Adrenal gland (tissue), 12 donors: Measurements from ENCODE around the gene DOK4. TPM values are rescaled to one million over a fixed set of nuclear protein-coding genes. Genes with fewer than 3 reads are reported as not detected.
A peak's percentile ranks its signal among the peaks of the same experiment; 100 is the strongest.

ENCODE experiments used
- DNase-seq, 7 donors: peaks; one replicate each; pipeline ENCODE4 v3.0.0-alpha.2; 2019 to 2020
- H3K27ac ChIP-seq, 5 donors: fragments of 200-600 bp; sonication (generic) in 4 of 5; 1 replicate in 3 of 5; 2 replicates in 2 of 5; pipeline versions ENCODE4 v1.5.1 to v1.8.0; 2016 to 2020; ENCODE audit warnings: mild to moderate bottlenecking in 1 of 5
- H3K27me3 ChIP-seq: fragments of 200-600 bp; 2 replicates; pipeline ENCODE4 v1.8.0; 2021
- H3K36me3 ChIP-seq, 2 donors: fragments of 200-600 bp; replicated peaks in 1 of 2; 1 replicate in 1 of 2; 2 replicates in 1 of 2; pipeline versions ENCODE4 v1.5.1 to v1.8.0; 2018 to 2022
- H3K4me1 ChIP-seq, 2 donors: fragments of 200-600 bp; replicated peaks in 1 of 2; 1 replicate in 1 of 2; 2 replicates in 1 of 2; pipeline versions ENCODE4 v1.5.1 to v1.8.0; 2018 to 2021
- H3K4me3 ChIP-seq, 4 donors: fragments of 200-600 bp; sonication (generic) in 3 of 4; one replicate each; pipeline ENCODE4 v1.5.1; 2016 to 2018
- H3K9me3 ChIP-seq, 3 donors: fragments of 200-600 bp; sonication (generic) in 1 of 3; replicated peaks in 1 of 3; 1 replicate in 2 of 3; 2 replicates in 1 of 3; pipeline versions ENCODE4 v1.5.1 to v1.8.0; 2016 to 2021
- POLR2A ChIP-seq, 2 donors: fragments of 450-650 bp; IDR thresholded peaks; one replicate each; pipeline ENCODE4 v1.6.1; 2017; ENCODE audit warnings: antibody characterized with exemption in 2 of 2, mild to moderate bottlenecking in 2 of 2, moderate library complexity in 1 of 2
- WGBS, 4 donors: extraction: QIAGEN DNeasy Blood & Tissue Kit in 2 of 4; methylation state at CpG; one replicate each; pipeline versions ENCODE4 v1.1.5 to v1.1.7; 2013 to 2017; 5-methylcytosine and 5-hydroxymethylcytosine counted together
- intact Hi-C, 2 donors: fragments of 100-400 bp; cut with DNase I; formaldehyde crosslinking; loops; one replicate each; pipeline versions ENCODE4 v1.14.1 to v1.15.0; 2022 to 2023
- polyA plus RNA-seq, 3 donors: library from polyadenylated mRNA; stranded (reverse); fragments of 200-250 nt in 2 of 3; fragments of 350-450 nt in 1 of 3; fragmentation: Illumina TruSeq in 1 of 3; extraction: RNeasy Lipid Tissue Mini Kit (QIAGEN cat#74804) in 1 of 3; gene quantifications; one replicate each; pipeline ENCODE4 v1.2.3, GENCODE V29; 2013 to 2014
- total RNA-seq, 9 donors: library from RNA; depleted of rRNA in 4 of 9; stranded (reverse); fragments of >200 nt in 4 of 9; fragments of 120-200 nt in 1 of 9; fragmentation: NEBNext Ultra II Directional in 1 of 9; extraction: Animal tissue kit (Norgen Biotek cat#: 25700) in 1 of 9; gene quantifications; one replicate each; pipeline versions ENCODE4 v1.1.0 to v1.2.4, GENCODE V29; 2013 to 2023
- TF ChIP-seq, protein P1 (sequence below), 6 experiments: fragments of 450-650 bp in 4 of 6; fragments of 200-600 bp in 2 of 6; sonication (generic) in 1 of 6; IDR thresholded peaks; 1 replicate in 5 of 6; 2 replicates in 1 of 6; pipeline versions ENCODE4 v1.5.1 to v1.8.0; 2016 to 2021; ENCODE audit warnings: antibody characterized with exemption in 6 of 6, mild to moderate bottlenecking in 2 of 6, moderate library complexity in 1 of 6
- donor health status: healthy with polysubstance abuse.
- donor health status: Bipolar disorder and iron deficiency.
- donor health status: DM: yes; HTN: yes; CAD: no.
- donor health status: DM: no; HTN: no; CAD: no.
- donor health status: DM: no; HTN: no; CAD: no.
- donor health status: DM: yes; HTN: yes; CAD: no.

Gene DOK4
- total and polyA plus RNA-seq, 12 donors, result 4.3 to 36.1 (median 18.7) TPM

DNA sequence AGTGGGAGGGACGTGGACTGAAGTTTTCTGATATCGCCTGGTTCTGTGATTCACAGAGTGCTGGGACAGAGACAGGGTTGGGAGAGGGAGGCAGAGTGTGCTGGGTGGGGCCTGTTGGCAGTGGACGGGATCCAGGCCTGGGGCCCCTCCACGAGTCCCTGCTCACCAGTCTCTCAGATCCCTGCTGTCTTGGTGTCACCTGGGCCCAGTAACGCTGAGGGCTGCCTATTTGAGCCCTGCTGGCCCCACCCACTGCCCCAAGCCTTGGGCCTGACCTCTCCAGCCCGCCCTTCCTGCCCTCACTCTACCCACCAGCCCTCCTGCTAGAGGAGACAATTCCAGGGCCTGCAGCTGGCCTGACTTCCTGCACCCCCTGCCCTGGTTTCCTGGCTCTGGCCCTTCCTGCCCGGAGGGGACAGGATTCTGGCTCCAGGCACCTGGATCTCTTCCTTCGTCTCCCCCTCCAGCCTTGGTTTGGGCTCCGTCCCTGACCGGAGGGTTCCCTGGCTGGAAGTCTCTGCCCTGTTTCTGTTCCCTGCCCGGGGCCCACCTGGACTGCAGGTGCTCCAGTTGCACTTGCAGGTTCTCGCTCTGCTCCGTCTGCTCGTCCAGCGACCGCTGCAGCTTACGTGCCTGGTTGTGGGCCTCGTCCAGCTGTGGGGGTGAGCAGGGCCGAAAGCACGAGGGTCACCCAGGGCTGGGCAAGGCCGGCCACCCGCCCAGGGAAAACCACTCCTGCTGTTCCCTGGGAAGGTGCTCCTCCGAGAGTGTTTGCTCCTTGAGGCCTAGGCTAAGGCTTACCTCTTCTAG is 28.7 kb upstream of the DOK4 start:
- TF ChIP-seq POLR2A (IDR thresholded peaks at IDR 0.05), result no peak
- TF ChIP-seq, protein P1, sequence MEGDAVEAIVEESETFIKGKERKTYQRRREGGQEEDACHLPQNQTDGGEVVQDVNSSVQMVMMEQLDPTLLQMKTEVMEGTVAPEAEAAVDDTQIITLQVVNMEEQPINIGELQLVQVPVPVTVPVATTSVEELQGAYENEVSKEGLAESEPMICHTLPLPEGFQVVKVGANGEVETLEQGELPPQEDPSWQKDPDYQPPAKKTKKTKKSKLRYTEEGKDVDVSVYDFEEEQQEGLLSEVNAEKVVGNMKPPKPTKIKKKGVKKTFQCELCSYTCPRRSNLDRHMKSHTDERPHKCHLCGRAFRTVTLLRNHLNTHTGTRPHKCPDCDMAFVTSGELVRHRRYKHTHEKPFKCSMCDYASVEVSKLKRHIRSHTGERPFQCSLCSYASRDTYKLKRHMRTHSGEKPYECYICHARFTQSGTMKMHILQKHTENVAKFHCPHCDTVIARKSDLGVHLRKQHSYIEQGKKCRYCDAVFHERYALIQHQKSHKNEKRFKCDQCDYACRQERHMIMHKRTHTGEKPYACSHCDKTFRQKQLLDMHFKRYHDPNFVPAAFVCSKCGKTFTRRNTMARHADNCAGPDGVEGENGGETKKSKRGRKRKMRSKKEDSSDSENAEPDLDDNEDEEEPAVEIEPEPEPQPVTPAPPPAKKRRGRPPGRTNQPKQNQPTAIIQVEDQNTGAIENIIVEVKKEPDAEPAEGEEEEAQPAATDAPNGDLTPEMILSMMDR (IDR thresholded peaks at IDR 0.05), result no peak
- Histone ChIP-seq H3K4me1 (no peaks in the 10 kb centered on the region), H3K4me3 (no peak overlapping the region), H3K27ac (peak overlapping the region in 1 of 5 donors; percentile 47), H3K9me3 (no peaks in the 10 kb centered on the region), H3K27me3 (no peaks in the 10 kb centered on the region), H3K36me3 (peaks cover 0 to 14% of the 10 kb centered on the region in 2 donors)
- DNase-seq, result peak in 1 of 7 donors; percentile 52
- intact Hi-C loops, result loop anchor here (5.0 to 10.0 kb wide), 4 partner anchors 38 to 213 kb away; no protein-coding TSS in a partner anchor
- 80 to 88% (median 83%) methylated on average over 15 to 23 of the region's 23 CpGs for WGBS, 4 donors

DNA sequence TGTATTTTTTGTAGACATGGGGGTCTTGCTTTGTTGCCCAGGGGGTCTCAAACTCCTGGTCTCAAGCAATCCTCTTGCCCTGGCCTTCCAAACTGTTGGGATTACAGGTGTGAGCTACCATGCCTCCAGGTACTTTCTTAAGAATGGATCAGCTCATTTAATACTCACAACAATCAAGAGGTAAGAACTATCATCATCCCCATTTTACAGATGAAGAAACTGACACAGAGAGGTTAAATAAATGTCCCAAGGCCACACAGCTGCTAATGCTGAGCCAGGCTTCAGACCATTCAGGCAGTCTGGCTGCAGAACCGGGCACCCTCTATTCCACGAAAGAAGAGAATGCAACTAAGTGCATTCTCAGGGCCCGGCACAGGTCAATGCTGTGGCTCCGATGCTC is 28.1 kb upstream of the DOK4 start:
- H3K4me3 ChIP-seq, result no peak overlapping the region
- H3K36me3 ChIP-seq, result peaks cover 0 to 14% of the 10 kb centered on the region in 2 donors
- H3K27me3 ChIP-seq, result no peaks in the 10 kb centered on the region
- no peak for TF ChIP-seq POLR2A (IDR thresholded peaks at IDR 0.05)
- TF ChIP-seq, protein P1 (IDR thresholded peaks at IDR 0.05), result no peak
- DNase-seq, result no peak
- no peaks in the 10 kb centered on the region for H3K4me1 ChIP-seq
- no peaks in the 10 kb centered on the region for H3K9me3 ChIP-seq
- WGBS, 4 donors, result 65 to 100% (median 81%) methylated on average over 4 of the region's 4 CpGs
- H3K27ac ChIP-seq, result peak overlapping the region in 1 of 5 donors; percentile 47
- intact Hi-C loops, result loop anchor here in 1 of 2 donors (10.0 kb wide), 1 partner anchor 210 kb away; no protein-coding TSS in a partner anchor

DNA sequence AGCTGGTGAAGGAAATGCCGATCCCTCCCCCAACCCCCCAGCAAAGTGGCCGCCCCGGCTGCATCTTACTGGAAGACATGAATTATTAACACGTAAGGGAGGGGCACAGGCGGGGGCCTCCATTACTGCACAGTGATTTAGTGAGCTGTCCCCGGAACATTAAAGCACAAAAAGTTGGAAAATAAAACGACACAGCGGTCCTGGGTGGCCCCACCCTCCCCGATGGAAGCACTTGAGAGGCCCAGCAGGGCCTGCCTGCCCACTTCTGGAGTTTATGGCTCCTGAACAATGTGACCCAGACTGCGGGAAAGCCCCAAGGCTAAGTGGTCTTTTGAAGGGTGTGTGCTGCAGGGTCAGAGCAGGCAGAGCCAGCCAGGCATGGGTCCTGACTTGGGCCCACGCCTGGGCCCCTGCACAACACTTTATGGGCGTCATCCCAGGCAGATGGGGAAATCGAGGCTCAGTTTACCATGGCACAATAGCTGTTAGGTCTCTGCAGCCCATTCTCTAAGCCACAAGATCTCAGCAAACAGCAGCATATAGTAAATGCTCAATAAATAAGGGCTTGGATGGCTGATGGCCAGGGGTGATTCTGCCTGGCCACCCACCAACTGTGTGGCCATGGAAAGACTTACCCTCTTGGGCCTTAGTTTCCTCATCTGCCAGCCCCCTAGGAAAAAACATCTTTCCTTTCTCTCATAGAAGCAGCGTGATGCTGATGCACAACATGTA is 27.2 kb upstream of the DOK4 start:
- H3K27ac ChIP-seq, result peak overlapping the region in 1 of 5 donors; percentile 28
- H3K4me3 ChIP-seq, result no peak overlapping the region
- DNase-seq, result no peak
- no peak for TF ChIP-seq POLR2A (IDR thresholded peaks at IDR 0.05)
- TF ChIP-seq, protein P1 (IDR thresholded peaks at IDR 0.05), result no peak
- H3K27me3 ChIP-seq, result no peaks in the 10 kb centered on the region
- 59 to 71% (median 70%) methylated on average over 13 to 14 of the region's 14 CpGs for WGBS, 4 donors
- no peaks in the 10 kb centered on the region for H3K9me3 ChIP-seq
- H3K4me1 ChIP-seq, result no peaks in the 10 kb centered on the region
- intact Hi-C loops, result loop anchor here in 1 of 2 donors (10.0 kb wide), 1 partner anchor 209 kb away; no protein-coding TSS in a partner anchor
- peaks cover 0 to 14% of the 10 kb centered on the region in 2 donors for H3K36me3 ChIP-seq
